GM23248 (cell line): ENCODE data around the gene DAPK1.

ENCODE experiments used
- EZH2 ChIP-seq: fragments of 200-600 bp; sonication (generic); IDR thresholded peaks from 2 replicates; pipeline ENCODE4 v1.6.1; 2018; ENCODE audit warnings: antibody characterized with exemption, mild to moderate bottlenecking; ENCODE audit not compliant: insufficient read depth, poor library complexity, severe bottlenecking
- EZH2phosphoT487 ChIP-seq: fragments of 200-600 bp; sonication (generic); IDR thresholded peaks from 2 replicates; pipeline ENCODE4 v1.6.1; 2018; ENCODE audit warnings: antibody characterized with exemption, moderate library complexity, mild to moderate bottlenecking, low read depth; ENCODE audit not compliant: insufficient read depth

DNA sequence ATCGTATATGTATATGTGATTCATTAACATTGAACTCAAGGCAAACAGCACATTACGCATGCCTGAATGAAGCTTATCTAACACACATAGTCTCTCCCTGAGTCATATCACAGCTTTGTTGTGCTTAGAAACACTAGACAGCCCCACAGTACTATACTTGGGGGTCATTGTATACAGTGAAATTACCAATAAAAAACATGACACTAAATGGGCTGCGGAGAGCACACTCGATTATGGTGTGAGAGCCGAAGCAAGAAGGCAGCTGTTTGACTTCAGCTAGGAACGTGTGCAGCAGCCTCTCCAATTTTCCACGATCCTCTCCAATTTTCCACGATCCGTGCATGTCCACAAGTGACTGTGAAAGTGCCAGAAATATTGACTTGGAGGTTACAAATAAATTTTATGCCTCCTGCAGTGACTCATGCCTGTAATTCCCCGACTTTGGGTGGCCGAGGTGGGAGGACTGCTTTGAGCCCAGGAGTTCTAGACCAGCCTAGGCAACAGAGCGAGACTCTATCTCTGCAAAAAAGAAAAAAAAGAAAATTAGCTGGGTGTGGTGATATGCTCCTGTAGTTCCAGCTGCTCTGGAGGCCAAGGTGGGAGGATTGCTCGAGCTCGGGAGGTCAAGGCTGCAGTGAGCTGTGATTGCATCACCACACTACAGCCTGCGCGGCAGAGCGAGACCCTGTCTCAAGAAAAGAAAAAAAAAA is 102.4 kb downstream of the DAPK1 start:
- no peak for TF ChIP-seq EZH2
- TF ChIP-seq EZH2phosphoT487: no peak
